HepG2 (cell line): ENCODE data around the gene SMIM22. TPM values are rescaled to one million over a fixed set of nuclear protein-coding genes. Genes with fewer than 3 reads are reported as not detected.

ENCODE experiments used
- HNF4G ChIP-seq, 2 experiments: sonication (generic) in 1 of 2; formaldehyde crosslinking in 1 of 2; IDR thresholded peaks; 2 replicates each; pipeline versions ENCODE4 v1.4.0 to v1.6.1; 2011 to 2020; ENCODE audit warnings: borderline replicate concordance in 2 of 2, low read depth in 2 of 2, mild to moderate bottlenecking in 2 of 2, low read length in 1 of 2, missing genetic modification reagents in 1 of 2, moderate library complexity in 1 of 2
- KDM5B ChIP-seq: sonication (generic); formaldehyde crosslinking; IDR thresholded peaks from 2 replicates; pipeline ENCODE4 v1.4.0; 2020; ENCODE audit warnings: missing genetic modification reagents, mild to moderate bottlenecking, borderline replicate concordance
- MBNL3 ChIP-seq: fragments of 250-450 bp; sonication (Bioruptor Pico); conservative IDR thresholded peaks from 2 replicates; pipeline ENCODE4 v1.8.0; 2022; ENCODE audit warnings: mild to moderate bottlenecking, inconsistent platforms
- ZNF776 ChIP-seq: sonication (generic); formaldehyde crosslinking; IDR thresholded peaks from 2 replicates; pipeline ENCODE4 v1.4.0; 2020; ENCODE audit warnings: mild to moderate bottlenecking, missing genetic modification reagents
- polyA plus RNA-seq, 8 experiments: library from polyadenylated mRNA; depleted of rRNA in 3 of 8; stranded (reverse) in 7 of 8; unstranded in 1 of 8; fragments of >200 nt; fragmentation: Illumina TruSeq in 4 of 8; extraction: Trizol in 4 of 8; gene quantifications; 2 replicates each; pipeline versions ENCODE4 v1.2.1 to v1.2.3, GENCODE V29; 2011 to 2016; ENCODE audit warnings: low read depth in 4 of 8, missing spikeins in 1 of 8, mixed read lengths in 1 of 8; ENCODE audit not compliant: insufficient read depth in 1 of 8
- total RNA-seq, 5 experiments: library from RNA; depleted of rRNA; stranded (reverse); fragments of >200 nt; fragmentation: Illumina TruSeq; extraction: Trizol; gene quantifications; 2 replicates each; pipeline ENCODE4 v1.2.3, GENCODE V29; 2016; ENCODE audit warnings: low read depth in 1 of 5
- TF ChIP-seq, protein P1 (sequence below): sonication (generic); formaldehyde crosslinking; IDR thresholded peaks from 2 replicates; pipeline ENCODE4 v1.5.0; 2020; ENCODE audit warnings: mild to moderate bottlenecking, missing genetic modification reagents, borderline replicate concordance

Gene SMIM22
- total and polyA plus RNA-seq, 2 of the 13 experiments (the other 11 are each of a cell fraction or from before 2014, with no cell fraction given), result not detected

DNA sequence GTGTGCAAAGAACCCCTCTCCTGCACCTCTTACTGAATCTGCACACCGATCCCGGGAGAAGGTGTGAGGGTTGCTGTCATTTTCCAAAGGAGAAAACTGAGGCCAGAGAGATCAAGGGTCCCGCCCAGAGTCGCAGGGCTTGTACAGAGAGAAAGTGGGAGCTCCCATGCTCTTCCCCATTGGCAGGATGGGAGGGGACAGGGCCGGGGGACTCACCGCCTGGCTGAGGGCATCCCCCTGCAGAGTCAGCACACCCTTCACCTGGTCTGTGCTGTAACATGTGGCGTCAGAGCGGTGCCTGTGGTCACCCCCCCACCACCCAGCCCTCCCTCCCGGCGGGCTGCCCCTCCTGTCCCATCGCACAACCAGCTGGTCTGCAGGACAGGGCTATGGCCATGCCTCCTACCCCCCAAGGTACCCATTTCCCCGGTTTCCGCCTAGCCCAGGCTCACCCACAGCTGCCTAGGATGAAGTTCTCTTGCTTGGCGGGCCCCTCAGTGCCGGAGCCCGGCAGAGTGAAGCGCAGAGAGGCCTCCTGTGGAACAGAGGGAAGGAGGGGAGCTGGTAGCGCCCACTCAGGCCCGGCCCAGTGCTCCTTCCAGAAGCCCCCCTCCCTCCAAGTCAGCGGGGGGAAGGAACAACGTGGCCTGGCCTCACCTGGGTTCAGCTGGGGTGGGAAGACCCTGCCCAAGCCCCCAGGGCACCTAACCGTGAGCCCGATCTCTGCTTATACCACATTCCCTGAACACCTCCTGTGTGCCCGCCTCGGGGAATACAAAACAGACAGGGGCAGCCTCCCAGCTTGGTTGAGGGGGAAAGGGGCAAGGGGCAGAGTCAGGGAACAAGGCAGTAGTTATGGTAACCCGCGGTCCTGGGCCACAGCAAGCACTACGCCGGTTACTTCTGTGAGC is 6.1 kb downstream of the SMIM22 start (continued):
- TF ChIP-seq, protein P1, sequence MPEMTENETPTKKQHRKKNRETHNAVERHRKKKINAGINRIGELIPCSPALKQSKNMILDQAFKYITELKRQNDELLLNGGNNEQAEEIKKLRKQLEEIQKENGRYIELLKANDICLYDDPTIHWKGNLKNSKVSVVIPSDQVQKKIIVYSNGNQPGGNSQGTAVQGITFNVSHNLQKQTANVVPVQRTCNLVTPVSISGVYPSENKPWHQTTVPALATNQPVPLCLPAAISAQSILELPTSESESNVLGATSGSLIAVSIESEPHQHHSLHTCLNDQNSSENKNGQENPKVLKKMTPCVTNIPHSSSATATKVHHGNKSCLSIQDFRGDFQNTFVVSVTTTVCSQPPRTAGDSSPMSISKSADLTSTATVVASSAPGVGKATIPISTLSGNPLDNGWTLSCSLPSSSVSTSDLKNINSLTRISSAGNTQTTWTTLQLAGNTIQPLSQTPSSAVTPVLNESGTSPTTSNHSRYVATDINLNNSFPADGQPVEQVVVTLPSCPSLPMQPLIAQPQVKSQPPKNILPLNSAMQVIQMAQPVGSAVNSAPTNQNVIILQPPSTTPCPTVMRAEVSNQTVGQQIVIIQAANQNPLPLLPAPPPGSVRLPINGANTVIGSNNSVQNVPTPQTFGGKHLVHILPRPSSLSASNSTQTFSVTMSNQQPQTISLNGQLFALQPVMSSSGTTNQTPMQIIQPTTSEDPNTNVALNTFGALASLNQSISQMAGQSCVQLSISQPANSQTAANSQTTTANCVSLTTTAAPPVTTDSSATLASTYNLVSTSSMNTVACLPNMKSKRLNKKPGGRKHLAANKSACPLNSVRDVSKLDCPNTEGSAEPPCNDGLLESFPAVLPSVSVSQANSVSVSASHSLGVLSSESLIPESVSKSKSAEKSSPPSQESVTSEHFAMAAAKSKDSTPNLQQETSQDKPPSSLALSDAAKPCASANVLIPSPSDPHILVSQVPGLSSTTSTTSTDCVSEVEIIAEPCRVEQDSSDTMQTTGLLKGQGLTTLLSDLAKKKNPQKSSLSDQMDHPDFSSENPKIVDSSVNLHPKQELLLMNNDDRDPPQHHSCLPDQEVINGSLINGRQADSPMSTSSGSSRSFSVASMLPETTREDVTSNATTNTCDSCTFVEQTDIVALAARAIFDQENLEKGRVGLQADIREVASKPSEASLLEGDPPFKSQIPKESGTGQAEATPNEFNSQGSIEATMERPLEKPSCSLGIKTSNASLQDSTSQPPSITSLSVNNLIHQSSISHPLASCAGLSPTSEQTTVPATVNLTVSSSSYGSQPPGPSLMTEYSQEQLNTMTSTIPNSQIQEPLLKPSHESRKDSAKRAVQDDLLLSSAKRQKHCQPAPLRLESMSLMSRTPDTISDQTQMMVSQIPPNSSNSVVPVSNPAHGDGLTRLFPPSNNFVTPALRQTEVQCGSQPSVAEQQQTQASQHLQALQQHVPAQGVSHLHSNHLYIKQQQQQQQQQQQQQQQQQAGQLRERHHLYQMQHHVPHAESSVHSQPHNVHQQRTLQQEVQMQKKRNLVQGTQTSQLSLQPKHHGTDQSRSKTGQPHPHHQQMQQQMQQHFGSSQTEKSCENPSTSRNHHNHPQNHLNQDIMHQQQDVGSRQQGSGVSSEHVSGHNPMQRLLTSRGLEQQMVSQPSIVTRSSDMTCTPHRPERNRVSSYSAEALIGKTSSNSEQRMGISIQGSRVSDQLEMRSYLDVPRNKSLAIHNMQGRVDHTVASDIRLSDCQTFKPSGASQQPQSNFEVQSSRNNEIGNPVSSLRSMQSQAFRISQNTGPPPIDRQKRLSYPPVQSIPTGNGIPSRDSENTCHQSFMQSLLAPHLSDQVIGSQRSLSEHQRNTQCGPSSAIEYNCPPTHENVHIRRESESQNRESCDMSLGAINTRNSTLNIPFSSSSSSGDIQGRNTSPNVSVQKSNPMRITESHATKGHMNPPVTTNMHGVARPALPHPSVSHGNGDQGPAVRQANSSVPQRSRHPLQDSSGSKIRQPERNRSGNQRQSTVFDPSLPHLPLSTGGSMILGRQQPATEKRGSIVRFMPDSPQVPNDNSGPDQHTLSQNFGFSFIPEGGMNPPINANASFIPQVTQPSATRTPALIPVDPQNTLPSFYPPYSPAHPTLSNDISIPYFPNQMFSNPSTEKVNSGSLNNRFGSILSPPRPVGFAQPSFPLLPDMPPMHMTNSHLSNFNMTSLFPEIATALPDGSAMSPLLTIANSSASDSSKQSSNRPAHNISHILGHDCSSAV (CRISPR knock-in tag), result 0 out of 2 replicates have a peak, but pooled peaks have one; percentile 47
- TF ChIP-seq HNF4G (IDR thresholded peaks at IDR 0.05; ENCODE audit: borderline replicate concordance, low read depth, low read length), result no peak
- TF ChIP-seq HNF4G (CRISPR knock-in tag; IDR thresholded peaks at IDR 0.05; ENCODE audit: borderline replicate concordance, low read depth), result 0 out of 2 replicates have a peak, but pooled peaks have one; percentile 23
- no peak; the same call in 1 of the 2 replicates for TF ChIP-seq KDM5B
- no peak for TF ChIP-seq MBNL3
- 0 out of 2 replicates have a peak, but pooled peaks have one; percentile 51 for TF ChIP-seq ZNF776 (CRISPR knock-in tag)
